GM12892 (cell line): ENCODE measurements around the gene ADAM11.

ENCODE experiments used
- POLR2A ChIP-seq: IDR thresholded peaks from 2 replicates; pipeline ENCODE4 v1.6.1; 2011; ENCODE audit warnings: low read depth, low read length, control low read depth
- POLR2AphosphoS5 ChIP-seq: IDR thresholded peaks from 2 replicates; pipeline ENCODE4 v1.6.1; 2011; ENCODE audit warnings: low read depth, low read length, control low read depth
- TAF1 ChIP-seq: IDR thresholded peaks from 2 replicates; pipeline ENCODE4 v1.6.1; 2011; ENCODE audit warnings: low read depth, mild to moderate bottlenecking, control low read depth, low read length, borderline replicate concordance

GRCh38 chr17:44794851-44795413, 36.1 kb downstream of the ADAM11 start:
- TF ChIP-seq POLR2A (no peak), POLR2AphosphoS5 (no peak), TAF1 (no peak)
